HG03439 (cell line): ENCODE data around the gene MRPL43.

Experiments
- ATAC-seq: cut with Tn5 transposase; IDR thresholded peaks from one replicate; pipeline ENCODE4 v1.9.1; 2021; ENCODE audit warnings: mild to moderate bottlenecking, moderate library complexity; ENCODE audit not compliant: unreplicated experiment

The MRPL43 gene

DNA sequence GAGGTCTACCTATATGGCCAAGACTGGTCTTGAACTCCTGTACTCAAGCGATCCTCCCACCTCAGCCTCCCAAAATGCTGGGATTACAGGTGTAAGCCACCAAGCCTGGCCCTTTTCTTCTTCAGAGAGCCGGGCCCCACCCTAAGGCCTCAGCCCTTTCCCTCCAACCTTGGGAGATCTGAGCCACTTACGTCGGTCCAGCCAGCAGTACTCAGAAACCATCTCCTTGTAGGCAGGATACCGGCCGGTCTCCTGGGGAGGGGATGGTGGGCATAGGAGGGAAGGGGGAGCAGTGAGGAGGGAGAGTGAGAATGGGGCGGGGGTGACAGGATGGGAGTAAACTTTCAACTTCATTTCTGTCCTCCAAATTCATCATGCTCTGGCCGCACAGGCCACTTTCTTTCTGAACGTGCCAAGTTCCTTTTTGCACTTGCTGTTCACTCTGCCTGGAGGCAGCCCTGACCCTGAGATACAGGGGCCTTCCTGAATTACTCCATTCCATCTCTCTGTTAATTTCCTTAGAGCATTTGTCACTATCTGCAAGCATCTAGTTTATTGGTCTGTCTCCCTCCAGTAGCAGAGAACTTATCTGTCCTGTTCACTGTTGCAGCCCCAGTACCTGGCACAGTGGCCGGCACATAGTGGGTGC is 33.3 kb upstream of the MRPL43 start:
- ATAC-seq, result no peak

DNA sequence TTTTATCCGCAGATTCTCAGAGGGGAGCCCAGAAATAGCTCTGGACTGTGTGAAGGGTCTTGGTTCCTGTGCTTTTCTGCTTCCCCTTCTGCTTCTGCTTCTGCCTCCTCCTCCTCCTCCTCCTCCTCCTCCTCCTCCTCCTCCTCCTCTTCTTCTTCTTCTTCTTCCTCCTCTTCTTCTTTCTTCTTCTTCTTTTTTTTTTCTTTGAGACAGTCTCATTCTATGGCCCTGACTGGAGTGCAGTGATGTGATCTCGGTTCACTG is 32.1 kb upstream of the MRPL43 start:
- no peak for ATAC-seq

DNA sequence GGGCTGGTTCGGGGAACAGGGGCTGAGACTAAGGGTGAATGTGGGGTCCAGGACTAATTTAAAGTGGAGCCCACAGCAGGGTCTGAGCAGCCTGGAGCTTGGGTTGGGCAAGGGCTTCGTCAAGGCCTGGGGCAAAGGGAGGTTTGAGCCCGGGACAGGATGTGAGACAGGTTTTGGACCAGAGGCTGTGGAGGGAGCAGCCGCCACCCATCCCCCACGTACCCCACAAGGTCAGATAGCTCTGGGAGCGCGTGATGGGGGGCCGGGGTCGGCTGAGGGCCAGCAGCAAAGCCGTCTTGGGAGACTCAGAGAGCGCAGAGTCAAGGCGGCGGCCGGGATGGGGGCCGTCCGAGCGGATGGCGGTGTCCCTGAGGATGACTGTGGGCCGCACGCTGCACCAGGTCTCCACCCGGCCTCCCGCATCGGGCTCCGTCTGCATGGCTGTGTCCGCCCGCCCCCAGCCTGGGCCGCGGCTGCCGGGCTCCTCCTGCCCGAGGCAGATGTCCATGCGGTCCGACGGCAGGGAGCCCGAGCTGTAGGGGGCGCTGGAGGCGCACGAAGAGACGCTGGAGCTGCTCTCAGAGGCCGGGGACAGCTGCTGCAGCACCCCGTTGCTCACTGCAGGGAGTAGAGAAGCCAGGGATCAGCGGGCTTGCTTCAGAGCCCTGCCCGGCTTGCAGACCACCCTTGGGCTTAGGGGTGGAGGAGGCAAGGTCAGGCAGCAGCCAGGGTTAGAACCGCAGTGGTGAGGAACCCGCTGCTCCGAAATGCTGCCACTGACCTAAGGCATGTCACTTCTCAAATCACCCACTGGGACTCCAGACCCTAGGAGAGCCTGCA is 31.5 kb upstream of the MRPL43 start:
- no peak for ATAC-seq

DNA sequence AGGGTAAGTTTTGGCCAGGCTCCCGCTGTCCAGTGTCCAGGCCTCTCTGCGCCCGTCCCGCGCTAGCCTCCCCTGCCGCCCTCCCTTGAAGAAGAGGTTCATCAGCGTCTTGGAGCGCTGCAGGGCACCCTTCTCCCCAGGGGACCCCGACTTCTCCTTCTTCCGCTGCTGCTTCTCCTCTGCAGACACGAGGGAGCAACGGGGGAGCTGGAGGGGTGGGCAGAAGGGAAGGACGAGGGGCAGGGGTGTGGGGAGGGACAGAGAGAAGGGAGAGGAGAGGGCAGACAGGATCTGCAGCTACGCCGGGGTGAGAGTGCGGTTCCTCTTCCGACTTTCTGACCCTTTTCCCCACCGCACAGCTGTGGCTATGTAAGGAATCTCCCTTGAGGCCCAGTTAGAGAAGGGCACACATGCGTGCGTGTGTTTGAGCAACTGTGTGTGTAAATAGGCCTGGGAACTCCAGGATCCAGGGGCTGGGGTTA is 30.9 kb upstream of the MRPL43 start:
- ATAC-seq, result no peak

DNA sequence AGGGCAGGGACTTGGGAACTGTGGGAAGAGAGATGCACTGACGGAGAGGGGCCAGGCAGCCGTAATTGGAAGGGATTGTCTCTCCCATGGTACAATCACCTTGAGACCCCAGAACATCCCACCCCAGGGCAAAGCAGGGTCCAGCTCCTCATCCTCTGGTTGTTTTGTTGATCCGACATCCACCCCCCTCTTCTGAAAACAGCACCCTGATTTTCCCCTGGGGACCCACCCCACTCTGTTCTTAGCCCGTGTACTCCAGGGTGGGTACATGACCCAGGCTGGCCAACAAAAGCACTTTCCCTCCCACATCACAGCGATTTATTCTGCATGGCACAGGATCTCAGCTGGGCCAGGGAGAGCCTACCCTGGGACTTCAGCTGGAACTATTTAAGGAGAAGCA is 29.5 kb upstream of the MRPL43 start:
- no peak for ATAC-seq

DNA sequence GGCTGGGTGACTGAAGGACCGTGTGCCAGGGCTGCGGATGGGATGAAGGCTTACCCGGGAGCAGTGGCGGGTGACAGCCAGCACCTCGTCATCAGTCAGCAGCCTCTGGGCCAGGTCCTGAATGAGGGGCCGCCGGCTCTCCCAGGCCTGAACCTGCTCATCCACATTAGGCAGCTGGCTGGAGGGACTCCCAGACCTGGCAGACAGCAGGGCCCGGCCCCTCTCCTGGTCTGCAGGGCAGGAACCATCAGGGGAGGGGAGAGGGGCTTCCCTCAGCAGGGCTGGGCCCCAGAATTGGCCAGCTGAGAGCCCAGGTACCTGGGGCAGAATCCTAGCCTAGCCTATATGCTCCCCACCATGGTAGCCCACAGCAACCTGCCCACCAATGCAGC is 28.3 kb upstream of the MRPL43 start:
- no peak for ATAC-seq

DNA sequence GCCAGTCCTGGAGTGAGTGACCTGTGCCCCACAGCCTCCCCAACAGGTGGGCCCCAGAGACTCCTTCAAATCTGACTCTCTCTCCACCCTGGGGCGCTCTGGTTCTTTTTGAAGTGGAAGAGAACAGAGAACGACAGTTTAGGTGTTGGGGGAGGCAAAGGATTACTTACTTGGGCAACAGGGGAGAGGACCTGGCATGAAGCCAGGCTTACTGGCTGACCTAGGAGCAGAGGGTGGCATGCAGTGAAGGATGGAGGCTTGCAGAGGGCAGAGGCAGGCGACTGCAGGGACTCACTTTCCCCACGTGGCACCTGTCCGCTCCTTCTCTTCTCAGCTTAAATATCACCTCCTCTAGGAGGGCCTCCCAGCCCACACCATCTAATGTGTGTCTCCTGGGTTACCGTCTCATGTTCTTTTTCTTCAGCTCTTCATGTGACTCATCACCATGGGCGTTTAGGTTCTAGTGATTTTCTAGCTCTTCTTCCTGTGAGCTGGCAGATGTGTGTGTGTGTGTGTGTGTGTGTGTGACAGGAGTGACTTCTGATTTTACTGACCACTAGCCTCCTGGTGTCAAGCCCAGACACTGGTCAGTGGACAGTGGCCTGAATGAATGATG is 27.8 kb upstream of the MRPL43 start:
- ATAC-seq, result no peak

DNA sequence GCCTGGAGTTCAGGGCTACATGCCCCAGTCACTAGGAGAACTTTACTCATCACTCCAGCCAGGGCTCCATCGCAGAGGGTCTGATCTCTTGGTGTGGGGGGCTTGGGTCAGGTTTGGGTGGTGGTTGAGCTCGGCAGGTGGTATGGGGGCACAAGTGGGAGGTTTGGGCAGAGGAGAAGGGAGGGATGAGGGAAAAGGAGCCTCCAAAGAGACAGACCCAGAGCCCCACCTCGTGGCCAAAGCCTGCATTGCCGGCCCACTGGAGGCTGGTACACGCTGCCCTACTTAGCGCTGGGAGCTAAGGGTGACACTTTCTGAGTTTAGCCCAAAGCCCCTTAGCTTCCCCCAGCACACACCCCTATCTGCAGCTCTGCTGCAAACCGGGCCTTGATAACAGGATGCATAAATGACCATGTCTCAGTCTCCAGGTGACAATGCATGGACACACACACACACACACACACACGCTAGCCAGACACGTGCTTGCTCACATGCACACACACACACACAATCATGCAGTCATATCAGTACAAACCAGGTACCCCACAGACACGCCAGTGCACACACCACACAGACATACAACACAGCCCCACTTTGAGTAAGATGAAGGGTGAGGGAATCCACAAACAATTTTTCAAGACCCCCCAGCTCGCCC is 27.1 kb upstream of the MRPL43 start:
- no peak for ATAC-seq

DNA sequence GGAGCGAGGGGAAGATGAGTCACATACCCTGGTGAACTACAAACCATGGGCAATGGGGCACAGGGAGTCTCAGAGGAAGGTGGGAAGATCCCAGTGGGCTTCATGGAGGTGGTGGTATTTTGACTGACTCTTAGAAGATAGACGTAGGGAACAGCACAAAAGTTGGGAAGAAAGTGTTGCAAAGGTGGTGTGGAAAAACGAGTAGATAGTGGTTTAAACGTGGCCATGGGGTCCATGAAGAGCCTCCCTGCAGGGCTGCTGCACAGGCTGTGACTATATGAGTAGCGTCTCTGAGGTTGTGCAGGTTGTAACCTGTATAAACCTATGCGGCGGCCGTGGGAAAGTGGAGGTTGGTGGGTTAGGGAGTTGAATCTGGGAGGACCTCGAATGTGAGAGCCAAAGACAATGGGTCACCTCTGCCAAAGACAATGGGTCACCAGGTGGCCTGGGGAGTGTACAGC is 26.1 kb upstream of the MRPL43 start:
- ATAC-seq, result no peak

DNA sequence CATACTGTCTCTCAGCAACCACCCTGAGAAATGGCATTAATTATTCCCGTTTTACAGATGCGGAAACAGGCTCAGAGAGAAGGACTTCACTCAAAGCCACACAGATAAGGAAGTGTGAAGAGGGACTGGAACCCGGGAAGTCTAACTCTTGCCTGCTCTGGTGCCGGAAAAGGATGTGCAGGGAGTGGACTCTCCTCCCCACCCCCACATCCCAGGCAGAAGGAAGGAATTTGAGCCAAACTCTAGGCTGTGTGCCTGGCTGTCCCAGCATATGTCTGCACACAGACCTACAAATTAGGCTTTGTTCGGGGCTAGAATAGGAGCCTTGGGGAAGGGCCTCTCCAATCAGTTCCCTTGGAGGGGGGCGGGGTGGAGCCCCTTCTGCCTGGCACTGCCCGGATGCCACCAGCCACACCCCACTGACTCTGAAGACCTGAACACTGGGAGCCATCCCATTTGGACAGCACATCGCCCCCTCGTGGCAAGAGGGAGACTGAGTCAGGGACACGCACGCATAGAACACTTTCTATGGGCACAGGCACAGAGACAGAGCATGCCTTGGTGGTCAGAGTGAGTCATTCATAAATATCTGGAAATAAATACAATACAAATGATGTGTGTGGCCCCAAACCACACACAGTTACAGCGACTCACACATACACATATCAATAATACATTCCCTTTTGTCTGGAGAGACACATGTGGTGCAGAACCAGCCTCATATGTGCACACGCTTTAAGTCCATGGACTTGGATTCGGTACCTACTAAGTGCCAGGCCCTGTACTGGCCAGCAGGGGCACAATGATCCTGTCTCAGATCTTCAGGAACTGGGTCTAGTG is 25.4 kb upstream of the MRPL43 start:
- peak; percentile 77 for ATAC-seq

DNA sequence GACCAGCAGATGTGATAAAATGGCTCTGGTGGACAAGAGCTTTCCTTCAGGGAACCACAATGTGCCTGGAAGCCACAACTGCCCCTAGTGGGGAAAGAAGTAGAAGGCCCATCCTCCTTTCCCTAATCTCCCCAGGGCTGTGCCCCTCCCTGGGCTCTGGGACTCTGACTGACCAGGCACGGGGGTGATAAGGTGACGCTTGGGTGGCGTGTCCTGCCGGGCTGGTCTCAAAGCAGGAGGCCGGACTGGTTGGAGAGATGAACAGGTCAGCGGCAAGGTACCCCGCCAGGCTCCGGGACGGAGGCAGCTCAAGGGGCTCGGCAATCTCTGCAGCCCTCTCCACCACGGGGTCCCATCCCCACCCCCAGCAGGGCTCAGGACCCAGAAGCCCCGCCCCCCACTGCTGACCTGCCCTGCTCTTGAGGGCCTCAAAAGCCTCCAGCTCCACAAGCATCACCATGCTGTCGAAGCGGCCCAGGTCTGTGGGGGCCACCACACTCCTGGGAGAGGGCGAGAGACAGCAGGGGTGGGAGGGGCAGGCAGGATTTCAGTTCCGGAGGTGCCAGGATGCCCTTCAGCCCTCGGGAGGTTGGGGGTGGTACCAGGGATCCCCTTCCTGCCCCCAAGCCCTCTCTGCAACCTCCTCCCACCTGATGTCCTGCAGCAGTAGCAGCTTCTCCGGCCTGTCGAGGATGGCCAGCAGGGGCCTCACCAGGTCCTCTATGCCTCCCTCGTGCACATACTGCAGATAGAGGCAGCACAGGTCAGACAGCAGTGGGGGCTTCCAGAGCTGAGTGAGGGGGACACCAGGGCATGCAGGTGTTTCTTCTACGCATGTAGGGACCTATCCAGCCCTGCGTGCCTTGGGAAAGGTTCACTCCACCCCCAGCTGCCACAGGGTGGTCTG is 24.5 kb upstream of the MRPL43 start:
- no peak for ATAC-seq

DNA sequence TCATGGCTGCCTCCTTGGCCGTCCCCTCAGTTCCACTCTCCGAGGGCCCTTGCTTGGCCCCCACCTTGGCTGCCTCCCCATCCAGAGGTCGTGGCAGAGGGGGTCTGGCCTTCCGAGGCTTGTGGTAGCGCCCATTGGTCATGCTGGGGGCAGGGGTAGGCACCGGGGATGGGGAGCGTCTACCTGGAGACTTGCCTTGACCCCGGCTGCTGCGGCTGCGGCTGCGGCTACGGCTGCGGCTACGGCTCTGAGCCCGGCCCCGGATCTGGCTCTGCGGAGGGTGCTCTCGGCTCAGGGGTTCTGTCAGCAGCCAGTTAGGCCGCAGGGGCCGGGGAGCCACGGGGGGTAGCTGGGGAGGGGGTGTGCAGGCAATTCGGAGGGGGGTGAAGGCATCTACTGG is 23.0 kb upstream of the MRPL43 start:
- no peak for ATAC-seq

DNA sequence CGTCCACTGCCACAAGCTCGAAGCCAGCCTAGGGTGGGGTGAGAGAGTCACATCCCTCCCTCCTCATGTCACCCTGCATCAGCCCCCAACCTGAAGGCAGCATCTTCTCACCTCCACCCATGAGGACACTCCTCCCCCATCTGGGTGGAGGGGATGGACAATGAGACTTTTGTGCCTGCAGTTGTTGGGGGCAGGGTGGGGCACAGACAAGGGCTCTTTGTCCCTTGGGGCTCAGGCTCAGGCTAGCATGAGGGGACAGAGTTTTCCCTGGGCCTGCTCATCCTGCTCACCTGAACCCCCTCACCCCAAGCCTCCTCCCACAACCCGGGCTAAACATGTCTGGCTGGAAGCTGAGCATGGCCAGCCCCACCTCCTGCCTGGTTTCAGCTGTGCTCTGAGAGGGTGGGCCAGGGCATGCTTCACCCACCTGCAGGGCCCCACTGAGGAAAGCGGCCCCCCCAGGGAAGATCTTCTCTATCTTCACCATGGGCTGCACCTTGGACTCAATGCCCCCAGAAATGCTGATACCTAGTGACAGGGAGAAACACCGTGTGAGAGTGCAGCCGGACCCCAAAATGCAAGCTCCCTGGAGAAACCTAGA is 21.6 kb upstream of the MRPL43 start:
- no peak for ATAC-seq

DNA sequence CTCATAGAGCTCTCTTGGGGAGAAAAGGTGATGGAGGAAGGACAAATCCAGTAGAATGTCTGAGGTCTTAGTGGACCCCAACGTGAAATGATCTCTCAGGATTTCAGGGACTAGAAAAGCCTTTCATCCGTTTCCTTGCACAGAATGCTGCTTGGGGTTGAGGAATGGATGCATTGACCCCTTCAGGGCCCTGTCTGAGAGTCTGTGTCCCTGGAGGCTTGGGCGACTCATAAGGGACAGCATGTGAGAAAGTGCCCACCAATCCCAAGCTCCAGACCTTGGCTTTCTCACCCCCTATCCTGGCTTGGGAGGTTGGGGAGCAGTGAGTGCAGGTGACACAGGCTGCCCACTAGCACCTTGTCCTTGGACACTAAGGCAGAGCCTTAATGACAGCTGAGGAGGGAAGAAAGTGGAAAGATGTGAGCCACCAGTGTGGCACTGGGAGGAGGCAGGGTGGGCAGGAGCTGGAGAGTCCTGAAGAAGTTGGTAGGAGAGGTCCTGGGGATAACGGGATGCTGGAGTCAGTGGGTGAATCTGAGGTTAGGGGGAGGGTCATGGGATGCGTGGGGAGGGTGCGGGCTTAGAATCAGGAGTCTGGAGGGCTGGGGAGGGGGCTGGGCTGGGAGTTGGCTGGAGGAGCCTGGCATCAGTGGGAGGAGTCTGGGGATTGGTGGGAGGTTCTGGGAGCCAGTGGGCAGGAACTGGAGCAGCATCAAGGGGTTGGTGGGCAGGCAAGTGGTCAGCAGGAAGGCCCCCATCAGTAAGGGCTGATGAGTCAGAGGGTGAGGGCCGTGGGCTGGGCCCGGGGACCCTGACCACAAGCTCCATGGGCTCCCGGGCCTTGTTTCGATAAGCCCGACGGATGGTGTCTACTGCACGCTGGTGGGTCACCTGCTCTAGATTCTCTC is 20.9 kb upstream of the MRPL43 start:
- ATAC-seq, result no peak

DNA sequence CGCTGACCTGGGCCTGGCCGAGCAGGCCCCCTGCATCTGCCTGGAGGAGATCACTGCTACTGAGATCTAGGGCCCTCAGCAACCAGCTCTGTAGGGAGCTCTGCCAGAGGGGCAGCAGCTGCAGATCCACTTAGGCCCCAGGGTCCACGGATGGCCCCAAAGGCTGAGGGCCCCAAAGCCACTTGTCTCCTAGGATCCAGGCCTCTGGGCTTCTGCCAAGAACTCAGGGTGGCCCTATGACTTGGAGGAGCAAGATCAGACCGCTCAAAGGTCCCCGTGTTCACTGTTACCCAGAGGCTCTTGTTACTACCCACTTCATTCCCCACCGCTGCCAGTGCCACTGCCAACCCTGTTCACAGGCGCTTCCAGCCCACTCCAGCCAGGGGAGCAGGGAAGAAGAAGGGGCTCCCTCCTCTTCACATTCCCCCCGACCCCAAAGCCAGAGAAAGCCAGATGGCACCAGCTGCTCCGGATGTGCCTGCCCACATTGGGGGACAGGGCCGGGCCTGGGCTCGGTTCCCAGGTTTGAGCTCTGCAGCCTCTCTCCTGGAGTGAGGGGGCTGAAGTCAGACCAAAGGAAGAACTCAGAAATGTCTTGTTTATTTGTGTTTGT is 19.9 kb upstream of the MRPL43 start:
- no peak for ATAC-seq

DNA sequence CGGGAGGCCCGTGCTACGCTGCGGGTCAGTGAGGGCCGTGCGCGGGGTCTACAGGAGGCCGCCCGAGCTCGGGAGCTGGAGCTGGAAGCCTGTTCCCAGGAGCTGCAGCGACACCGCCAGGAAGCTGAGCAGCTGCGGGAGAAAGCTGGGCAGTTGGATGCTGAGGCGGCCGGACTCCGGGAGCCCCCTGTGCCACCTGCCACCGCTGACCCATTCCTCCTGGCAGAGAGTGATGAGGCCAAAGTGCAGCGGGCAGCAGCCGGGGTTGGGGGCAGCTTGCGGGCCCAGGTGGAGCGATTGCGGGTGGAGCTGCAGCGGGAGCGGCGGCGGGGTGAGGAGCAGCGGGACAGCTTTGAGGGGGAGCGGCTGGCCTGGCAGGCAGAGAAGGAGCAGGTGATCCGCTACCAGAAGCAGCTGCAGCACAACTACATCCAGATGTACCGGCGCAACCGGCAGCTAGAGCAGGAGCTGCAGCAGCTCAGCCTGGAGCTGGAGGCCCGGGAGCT is 19.3 kb upstream of the MRPL43 start:
- ATAC-seq, result no peak

DNA sequence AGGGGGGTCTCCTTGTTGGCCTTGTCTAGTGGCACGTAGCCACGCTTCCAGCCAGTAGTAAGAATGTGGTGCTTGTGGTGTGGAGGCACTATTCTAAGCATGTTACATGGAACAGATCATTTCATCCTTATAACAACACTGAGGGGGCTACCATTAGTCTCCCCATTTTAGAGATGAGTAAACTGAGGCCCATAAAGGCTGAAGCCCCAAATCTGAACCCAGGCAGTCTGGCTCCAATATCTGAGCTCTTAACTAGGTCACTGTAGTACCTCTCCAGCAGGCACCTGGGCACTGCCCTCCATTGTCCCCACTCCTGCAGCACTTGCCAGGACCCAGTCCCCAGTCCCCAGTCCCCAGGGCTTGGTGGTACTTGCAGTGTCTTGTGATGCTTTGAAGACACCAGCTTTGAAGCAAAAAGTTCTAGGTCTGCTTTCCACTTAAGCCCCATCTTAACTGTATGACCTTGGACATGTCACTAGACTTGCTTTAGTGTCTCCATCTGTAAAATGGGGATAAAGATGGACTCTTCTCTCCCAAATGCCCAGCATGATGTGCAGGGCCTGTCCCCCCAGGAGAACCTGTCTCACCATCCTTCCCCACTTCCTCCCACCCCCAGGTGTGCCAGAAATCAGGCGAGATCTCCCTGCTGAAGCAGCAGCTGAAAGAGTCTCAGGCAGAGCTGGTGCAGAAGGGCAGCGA is 18.7 kb upstream of the MRPL43 start:
- ATAC-seq, result no peak
